Measurements from ENCODE around the gene RBP5.

- TF ChIP-seq CTCF (conservative IDR thresholded peaks at IDR 0.05; ENCODE audit: low read depth, low read length), result no peak
- TF ChIP-seq EZH2phosphoT487 (IDR thresholded peaks at IDR 0.05; ENCODE audit: borderline replicate concordance, low read length), result no peak
- no peak for TF ChIP-seq EZH2 (IDR thresholded peaks at IDR 0.05; ENCODE audit: low read length, unreplicated experiment)
Measured at GRCh38 chr12:7093892-7094291, 34.8 kb downstream of the RBP5 start.
